Testis (tissue), 3 donors: ENCODE results near the gene PHKG1. TPM values are rescaled to one million over a fixed set of nuclear protein-coding genes. Genes with fewer than 3 reads are reported as not detected.
"Not testable (repeated sequence)": the region's sequence is repeated elsewhere in the genome, so short reads cannot be mapped to it uniquely, and the experiment has no call there.

Experiments used
- DNase-seq: peaks from one replicate; pipeline ENCODE4 v3.0.0-alpha.2; 2019
- H3K27ac ChIP-seq, 2 donors: fragments of 200-600 bp; sonication (generic); one replicate each; pipeline ENCODE4 v1.5.1; 2019
- H3K27me3 ChIP-seq: fragments of 200-600 bp; sonication (generic); one replicate; pipeline ENCODE4 v1.5.1; 2019
- H3K36me3 ChIP-seq: fragments of 200-600 bp; sonication (generic); one replicate; pipeline ENCODE4 v1.5.1; 2017; ENCODE audit warnings: low read depth; ENCODE audit errors: missing control alignments
- H3K4me1 ChIP-seq: fragments of 200-600 bp; sonication (generic); one replicate; pipeline ENCODE4 v1.5.1; 2019
- H3K4me3 ChIP-seq, 2 donors: fragments of 200-600 bp; sonication (generic); one replicate each; pipeline ENCODE4 v1.5.1; 2017 to 2019
- H3K9me3 ChIP-seq: fragments of 200-600 bp; sonication (generic); one replicate; pipeline ENCODE4 v1.5.1; 2017
- POLR2A ChIP-seq: fragments of 450-650 bp; IDR thresholded peaks from one replicate; pipeline ENCODE4 v1.6.1; 2017; ENCODE audit warnings: antibody characterized with exemption, mild to moderate bottlenecking, moderate library complexity
- WGBS, 2 donors: methylation state at CpG; one replicate each; pipeline ENCODE4 v1.1.5; 2018; 5-methylcytosine and 5-hydroxymethylcytosine counted together
- intact Hi-C: fragments of 100-400 bp; cut with DNase I; formaldehyde crosslinking; loops from one replicate; pipeline ENCODE4 v1.15.1; 2023; ENCODE audit warnings: low total_unique reads
- polyA plus RNA-seq: library from polyadenylated mRNA; stranded (reverse); fragments of 350-450 nt; fragmentation: Illumina TruSeq; extraction: RNeasy Lipid Tissue Mini Kit (QIAGEN cat#74804); gene quantifications from one replicate; pipeline ENCODE4 v1.2.3, GENCODE V29; 2014; ENCODE audit warnings: low read depth, low replicate concordance; ENCODE audit not compliant: insufficient read depth
- total RNA-seq, 2 donors: library from RNA; depleted of rRNA; stranded (reverse); fragments of >200 nt; gene quantifications; one replicate each; pipeline ENCODE4 v1.2.3, GENCODE V29; 2016
- TF ChIP-seq, protein P1 (sequence below), 3 experiments: fragments of 450-650 bp in 2 of 3; fragments of 200-600 bp in 1 of 3; sonication (generic) in 1 of 3; IDR thresholded peaks; one replicate each; pipeline ENCODE4 v1.5.1; 2016 to 2019; ENCODE audit warnings: antibody characterized with exemption in 3 of 3, mild to moderate bottlenecking in 2 of 3, moderate library complexity in 1 of 3

Gene PHKG1
- total and polyA plus RNA-seq, 3 donors from 2014 or later: 1.5 to 2.8 (median 2.1) TPM

DNA sequence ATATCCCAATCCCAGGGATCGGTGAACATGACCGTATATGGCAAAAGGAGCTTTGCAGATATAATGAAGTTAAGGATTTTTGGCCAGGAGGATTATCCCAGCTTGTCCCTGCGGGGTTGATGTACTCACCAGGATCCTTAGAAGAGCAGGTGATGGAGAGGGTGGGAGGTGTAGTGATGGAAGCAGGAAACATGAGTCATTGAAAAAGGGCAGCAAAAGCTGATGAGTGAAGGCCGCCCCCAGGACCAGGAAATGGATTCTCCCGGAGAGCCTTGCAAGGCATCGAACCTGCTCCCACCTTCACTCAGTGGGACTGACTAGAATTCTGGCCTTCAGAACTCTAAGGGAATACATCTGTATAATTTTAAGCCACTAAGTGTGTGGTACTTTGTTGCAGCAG is 28.7 kb upstream of the PHKG1 start:
- intact Hi-C loops: no loop called here
- no peak for DNase-seq
- Histone ChIP-seq H3K4me1 (no peaks in the 10 kb centered on the region), H3K9me3 (no peaks in the 10 kb centered on the region), H3K27ac (no peak overlapping the region), H3K36me3 (no peaks in the 10 kb centered on the region), H3K27me3 (no peaks in the 10 kb centered on the region), H3K4me3 (no peak overlapping the region)
- 82 to 84% methylated on average over 6 of the region's 6 CpGs for WGBS, 2 donors
- no peak for TF ChIP-seq POLR2A
- TF ChIP-seq, protein P1, sequence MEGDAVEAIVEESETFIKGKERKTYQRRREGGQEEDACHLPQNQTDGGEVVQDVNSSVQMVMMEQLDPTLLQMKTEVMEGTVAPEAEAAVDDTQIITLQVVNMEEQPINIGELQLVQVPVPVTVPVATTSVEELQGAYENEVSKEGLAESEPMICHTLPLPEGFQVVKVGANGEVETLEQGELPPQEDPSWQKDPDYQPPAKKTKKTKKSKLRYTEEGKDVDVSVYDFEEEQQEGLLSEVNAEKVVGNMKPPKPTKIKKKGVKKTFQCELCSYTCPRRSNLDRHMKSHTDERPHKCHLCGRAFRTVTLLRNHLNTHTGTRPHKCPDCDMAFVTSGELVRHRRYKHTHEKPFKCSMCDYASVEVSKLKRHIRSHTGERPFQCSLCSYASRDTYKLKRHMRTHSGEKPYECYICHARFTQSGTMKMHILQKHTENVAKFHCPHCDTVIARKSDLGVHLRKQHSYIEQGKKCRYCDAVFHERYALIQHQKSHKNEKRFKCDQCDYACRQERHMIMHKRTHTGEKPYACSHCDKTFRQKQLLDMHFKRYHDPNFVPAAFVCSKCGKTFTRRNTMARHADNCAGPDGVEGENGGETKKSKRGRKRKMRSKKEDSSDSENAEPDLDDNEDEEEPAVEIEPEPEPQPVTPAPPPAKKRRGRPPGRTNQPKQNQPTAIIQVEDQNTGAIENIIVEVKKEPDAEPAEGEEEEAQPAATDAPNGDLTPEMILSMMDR (IDR thresholded peaks at IDR 0.05): no peak

DNA sequence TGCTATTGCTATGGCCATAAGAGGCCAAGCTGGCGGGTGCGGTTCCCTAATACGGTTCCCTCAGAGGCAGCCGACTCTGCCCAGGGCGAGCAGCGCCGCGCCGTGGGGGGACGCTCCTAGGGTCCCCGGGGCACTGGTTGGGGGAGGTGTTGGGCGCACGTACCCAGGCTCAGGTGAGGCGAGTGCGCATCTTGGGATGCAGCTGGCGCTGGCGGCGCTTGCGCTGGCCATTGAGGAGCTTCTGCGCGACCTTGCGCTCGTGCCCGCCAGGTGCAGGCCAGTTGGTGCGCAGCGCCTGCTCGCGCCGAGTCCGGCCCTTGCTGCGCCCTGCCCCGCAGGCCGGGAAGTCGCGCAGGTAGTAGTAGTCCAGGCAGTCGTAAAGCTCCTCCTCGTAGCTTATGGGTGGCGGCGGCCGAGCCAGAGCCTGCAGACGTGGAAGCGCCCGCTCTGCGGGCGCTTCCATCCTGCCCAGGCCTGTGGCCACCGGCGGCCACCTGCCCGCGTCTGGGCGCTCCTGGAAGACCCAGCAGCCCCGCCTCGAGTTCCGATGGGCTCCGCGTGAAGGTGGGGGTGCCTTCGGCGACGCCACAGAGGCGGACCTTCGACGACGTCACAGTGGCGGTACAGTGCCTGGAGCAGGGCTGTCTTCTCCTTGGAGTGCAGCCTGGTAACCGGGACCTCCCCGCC is 23.2 kb upstream of the PHKG1 start, which contains the start of gene NUPR2:
Gene NUPR2 (minus strand): TSS at position 566 of the 687 bp plus-strand sequence. CDS start 103 bp downstream, at position 463.
- TF ChIP-seq, protein P1 (IDR thresholded peaks at IDR 0.05): no peak
- no peak for TF ChIP-seq POLR2A
- intact Hi-C loops: no loop called here
- 5 to 6% methylated on average over 17 to 61 of the region's 65 CpGs for WGBS, 2 donors
- no peaks in the 10 kb centered on the region for H3K36me3 ChIP-seq
- no peaks in the 10 kb centered on the region for H3K27me3 ChIP-seq
- H3K27ac ChIP-seq: no peak within 1 kb of the TSS
- peak within 1 kb of the TSS; percentile 43 to 60 for H3K4me3 ChIP-seq
- H3K9me3 ChIP-seq: no peaks in the 10 kb centered on the region
- no peaks in the 10 kb centered on the region for H3K4me1 ChIP-seq
- peak; percentile 23 for DNase-seq

DNA sequence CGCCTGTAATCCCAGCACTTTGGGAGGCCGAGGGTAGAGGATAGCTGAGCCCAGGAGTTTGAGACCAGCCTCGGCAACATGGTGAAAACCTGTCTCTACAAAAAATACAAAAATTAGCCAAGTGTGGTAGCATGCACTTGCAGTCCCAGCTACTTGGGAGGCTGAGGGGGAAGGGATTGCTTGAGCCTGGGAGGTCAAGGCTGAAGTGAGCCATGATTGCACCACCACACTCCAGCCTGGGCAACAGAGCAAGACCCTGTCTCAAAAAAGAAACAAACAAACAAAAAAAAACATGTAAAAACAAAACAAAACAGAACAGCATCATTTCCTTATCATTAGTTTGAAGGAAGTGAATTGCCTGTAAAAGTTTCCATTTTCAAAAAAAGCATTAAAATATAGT is 19.5 kb upstream of the PHKG1 start:
- H3K36me3 ChIP-seq, H3K27me3 ChIP-seq, DNase-seq, H3K4me3 ChIP-seq, H3K4me1 ChIP-seq, intact Hi-C loops, H3K9me3 ChIP-seq, H3K27ac ChIP-seq: not testable (repeated sequence)
- WGBS, 2 donors: 90 to 91% methylated on average over 3 of the region's 3 CpGs

DNA sequence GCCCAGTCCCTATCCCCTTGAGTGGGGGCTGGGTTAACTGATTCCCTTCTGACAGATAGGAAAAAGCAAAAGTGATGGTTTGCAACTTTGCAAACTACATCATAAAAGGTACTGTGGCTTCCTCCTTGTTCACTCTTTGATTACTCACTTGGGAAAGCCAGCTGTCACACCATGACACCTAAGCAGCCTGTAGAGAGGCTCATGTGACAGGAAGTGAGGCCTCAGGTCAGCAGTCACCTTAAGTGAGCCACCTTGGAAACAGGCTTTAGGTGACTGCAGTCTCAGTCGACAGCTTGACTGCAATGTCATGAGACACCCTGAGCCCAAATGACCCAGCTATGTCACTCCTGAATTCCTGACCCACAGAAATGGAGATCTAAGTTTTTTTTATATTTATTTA is 17.9 kb upstream of the PHKG1 start:
- DNase-seq: no peak
- no peaks in the 10 kb centered on the region for H3K4me1 ChIP-seq
- H3K27ac ChIP-seq: no peak overlapping the region
- 80 to 89% methylated on average over 1 of the region's 1 CpG for WGBS, 2 donors
- no peak overlapping the region for H3K4me3 ChIP-seq
- H3K36me3 ChIP-seq: no peaks in the 10 kb centered on the region
- H3K9me3 ChIP-seq: no peaks in the 10 kb centered on the region
- intact Hi-C loops: no loop called here
- no peak for TF ChIP-seq POLR2A
- TF ChIP-seq, protein P1 (IDR thresholded peaks at IDR 0.05): no peak
- H3K27me3 ChIP-seq: no peaks in the 10 kb centered on the region

DNA sequence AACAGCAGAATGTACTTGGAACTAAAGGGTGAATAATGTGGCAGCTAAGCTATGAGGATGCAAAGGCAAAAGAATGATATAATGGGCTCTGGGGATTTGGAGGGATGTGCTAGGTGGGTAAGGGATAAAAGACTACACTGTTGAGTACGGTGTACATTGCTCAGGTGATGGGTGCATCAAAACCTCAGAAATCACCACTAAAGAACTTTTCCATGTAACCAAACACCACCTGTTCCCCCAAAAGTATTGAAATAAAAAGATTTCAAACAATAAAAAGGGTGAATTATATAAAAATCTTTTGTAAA is 15.2 kb upstream of the PHKG1 start:
- 76 to 94% methylated on average over 1 of the region's 1 CpG for WGBS, 2 donors
- DNase-seq: no peak
- H3K27ac ChIP-seq: no peak overlapping the region
- H3K4me3 ChIP-seq: no peak overlapping the region
- H3K27me3 ChIP-seq: no peaks in the 10 kb centered on the region
- no peak for TF ChIP-seq POLR2A
- TF ChIP-seq, protein P1 (IDR thresholded peaks at IDR 0.05): no peak
- H3K9me3 ChIP-seq: no peaks in the 10 kb centered on the region
- intact Hi-C loops: no loop called here
- peaks cover 10% of the 10 kb centered on the region for H3K4me1 ChIP-seq
- no peaks in the 10 kb centered on the region for H3K36me3 ChIP-seq
